Measurements from ENCODE around the gene PABPN1L. TPM values are rescaled to one million over a fixed set of nuclear protein-coding genes. Genes with fewer than 3 reads are reported as not detected.

PABPN1L gene
- total and polyA plus RNA-seq, 3 donors from 2014 or later = 0.34 to 0.93 TPM; not detected in 1

- Histone ChIP-seq H3K9me3 (no peaks in the 10 kb centered on the region), H3K4me1 (no peaks in the 10 kb centered on the region), H3K27me3 (no peaks in the 10 kb centered on the region), H3K4me3 (no peak overlapping the region), H3K36me3 (ENCODE audit: low read depth, missing control alignments) (no peaks in the 10 kb centered on the region), H3K27ac (no peak overlapping the region)
- no peak for TF ChIP-seq POLR2A (IDR thresholded peaks at IDR 0.05)
- no peak for DNase-seq
- intact Hi-C loops (cut with DNase I; ENCODE audit: low total_unique reads) = no loop called here
- 92 to 95% methylated on average over 25 to 45 of the region's 45 CpGs for WGBS, 2 donors
These were observed 12.7 kb upstream of the PABPN1L start for GRCh38 chr16:88878967-88879787.

- Histone ChIP-seq H3K4me1 (no peaks in the 10 kb centered on the region), H3K27ac (no peak overlapping the region), H3K27me3 (no peaks in the 10 kb centered on the region), H3K36me3 (ENCODE audit: low read depth, missing control alignments) (no peaks in the 10 kb centered on the region), H3K9me3 (no peaks in the 10 kb centered on the region), H3K4me3 (no peak overlapping the region)
- DNase-seq = no peak
- intact Hi-C loops (cut with DNase I; ENCODE audit: low total_unique reads) = no loop called here
- 88 to 93% methylated on average over 14 to 20 of the region's 20 CpGs for WGBS, 2 donors
- no peak for TF ChIP-seq POLR2A (IDR thresholded peaks at IDR 0.05)
- no peak for TF ChIP-seq CTCF (IDR thresholded peaks at IDR 0.05)
These were observed 11.9 kb upstream of the PABPN1L start for GRCh38 chr16:88878356-88878755.

GRCh38 chr16:88877564-88878289, 11.3 kb upstream of the PABPN1L start:
- no peaks in the 10 kb centered on the region for H3K36me3 ChIP-seq (ENCODE audit: low read depth, missing control alignments)
- TF ChIP-seq POLR2A (IDR thresholded peaks at IDR 0.05) (no peak), CTCF (IDR thresholded peaks at IDR 0.05) (no peak)
- H3K27me3 ChIP-seq = no peaks in the 10 kb centered on the region
- no peak overlapping the region for H3K4me3 ChIP-seq
- intact Hi-C loops (cut with DNase I; ENCODE audit: low total_unique reads) = no loop called here
- no peak overlapping the region for H3K27ac ChIP-seq
- no peaks in the 10 kb centered on the region for H3K4me1 ChIP-seq
- DNase-seq = no peak
- H3K9me3 ChIP-seq = no peaks in the 10 kb centered on the region
- WGBS, 2 donors = 87 to 93% methylated on average over 20 of the region's 20 CpGs

GRCh38 chr16:88876942-88877526, 10.6 kb upstream of the PABPN1L start:
- Histone ChIP-seq H3K27ac (no peak overlapping the region), H3K27me3 (no peaks in the 10 kb centered on the region), H3K4me1 (no peaks in the 10 kb centered on the region), H3K4me3 (no peak overlapping the region), H3K9me3 (no peaks in the 10 kb centered on the region), H3K36me3 (ENCODE audit: low read depth, missing control alignments) (no peaks in the 10 kb centered on the region)
- 94 to 100% methylated on average over 1 to 30 of the region's 33 CpGs for WGBS, 2 donors
- intact Hi-C loops (cut with DNase I; ENCODE audit: low total_unique reads) = no loop called here
- no peak for TF ChIP-seq CTCF (IDR thresholded peaks at IDR 0.05)
- no peak for TF ChIP-seq POLR2A (IDR thresholded peaks at IDR 0.05)
- DNase-seq = no peak

- WGBS, 2 donors = 91 to 94% methylated on average over 22 of the region's 22 CpGs
- intact Hi-C loops (cut with DNase I; ENCODE audit: low total_unique reads) = no loop called here
- Histone ChIP-seq H3K9me3 (no peaks in the 10 kb centered on the region), H3K36me3 (ENCODE audit: low read depth, missing control alignments) (no peaks in the 10 kb centered on the region), H3K27me3 (no peaks in the 10 kb centered on the region), H3K4me3 (no peak overlapping the region), H3K27ac (no peak overlapping the region), H3K4me1 (peaks cover 4% of the 10 kb centered on the region)
- no peak for TF ChIP-seq CTCF (IDR thresholded peaks at IDR 0.05)
- no peak for TF ChIP-seq POLR2A (IDR thresholded peaks at IDR 0.05)
- no peak for DNase-seq
These were observed 9.3 kb upstream of the PABPN1L start for GRCh38 chr16:88875703-88876234.

Measured in testis (tissue), 3 donors.